ENCODE results near the gene EIF2AK3.

Gene EIF2AK3

GRCh38 chr2:88540346-88540745, 86.9 kb downstream of the EIF2AK3 start:
- DNase-seq, result no peak

GRCh38 chr2:88538362-88538917, 88.8 kb downstream of the EIF2AK3 start:
- no peak for DNase-seq

GRCh38 chr2:88537640-88538039, 89.6 kb downstream of the EIF2AK3 start:
- DNase-seq, result no peak

- no peak for DNase-seq
Measured at GRCh38 chr2:88530081-88530480, 97.2 kb downstream of the EIF2AK3 start.

GRCh38 chr2:88521445-88522073, 105.7 kb downstream of the EIF2AK3 start:
- no peak for DNase-seq

- no peak for DNase-seq
Measured at GRCh38 chr2:88517759-88518201, 109.5 kb downstream of the EIF2AK3 start.

Measured in right kidney (tissue), 1 donor.